Stimulated activated naive CD4-positive, alpha-beta T cell treated with Interleukin-2 at 50 U/mL for 16 hours (primary cell): ENCODE data around the gene NCEH1.

Source experiments
- DNase-seq: peaks from one replicate; lab custom pipeline; 2025; lab: John Stamatoyannopoulos, UW

NCEH1 gene

DNA sequence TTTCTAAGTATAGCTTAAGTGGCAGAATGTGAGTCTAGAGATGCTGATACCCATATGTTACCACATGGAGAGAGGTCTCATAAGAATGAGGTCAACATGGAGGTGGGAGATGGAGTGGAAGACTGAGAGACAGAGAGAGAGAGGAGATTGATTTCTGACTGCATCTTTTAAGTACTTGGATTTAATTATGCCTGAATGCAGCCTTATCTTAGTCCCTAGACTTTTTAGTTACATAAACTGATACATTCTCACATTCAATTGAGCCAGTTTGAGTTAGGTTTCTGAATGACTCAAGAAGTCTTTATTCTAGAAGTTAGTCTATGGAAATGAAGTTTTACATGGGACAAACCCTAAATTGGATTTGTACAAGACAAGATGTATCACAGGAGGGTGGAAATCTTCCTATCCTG is 129.1 kb downstream of the NCEH1 start:
- no peak for DNase-seq

DNA sequence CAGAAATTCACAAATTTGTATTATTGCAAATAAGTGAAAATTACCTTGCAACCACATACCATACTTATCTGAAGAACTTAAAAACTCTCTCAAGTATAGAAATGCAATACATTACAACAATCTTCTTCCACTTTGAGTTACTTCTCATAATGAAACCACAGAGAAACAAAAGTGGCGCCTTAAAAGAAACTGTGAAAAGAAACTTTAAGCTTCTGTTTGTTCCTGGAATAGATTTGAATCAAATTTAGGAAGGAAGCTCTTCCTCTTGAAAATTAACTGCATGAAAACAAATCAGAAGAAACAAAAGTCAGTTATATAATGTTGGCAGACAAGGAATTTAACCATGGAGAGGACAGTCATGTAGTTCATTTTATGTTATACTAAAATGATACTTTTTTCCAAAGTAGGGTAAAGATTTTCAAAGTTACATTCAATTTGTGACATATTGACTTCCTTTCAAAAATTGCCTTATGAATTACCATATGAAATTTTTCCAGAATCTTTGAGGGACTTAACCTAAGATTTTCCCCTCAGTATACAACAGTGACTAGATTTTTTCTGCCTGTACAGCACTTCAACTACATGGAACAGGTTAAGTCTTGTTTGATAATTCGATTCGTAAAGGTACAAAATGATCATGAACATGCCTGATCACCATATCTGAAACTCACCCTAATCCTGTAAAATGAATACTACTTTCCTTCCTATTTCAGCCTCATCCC is 130.0 kb downstream of the NCEH1 start:
- DNase-seq = no peak
